ENCODE measurements around the gene CYB5RL.

The CYB5RL gene

GRCh38 chr1:54225986-54226559 is 26.2 kb upstream of the CYB5RL start:
- no peak overlapping the region for H3K4me3 ChIP-seq (ENCODE audit: low read depth, low read length)
- no peak for TF ChIP-seq CTCF (IDR thresholded peaks at IDR 0.05; ENCODE audit: control insufficient read depth, extremely low read depth, insufficient read depth)
- DNase-seq (ENCODE audit: low read depth), result no peak

- no peak overlapping the region for H3K4me3 ChIP-seq (ENCODE audit: low read depth, low read length)
- no peak for DNase-seq (ENCODE audit: low read depth)
- TF ChIP-seq CTCF (IDR thresholded peaks at IDR 0.05; ENCODE audit: control insufficient read depth, extremely low read depth, insufficient read depth), result no peak
These were observed 25.5 kb upstream of the CYB5RL start for GRCh38 chr1:54225378-54225777.

GRCh38 chr1:54224233-54224632 is 24.4 kb upstream of the CYB5RL start:
- no peak for DNase-seq (ENCODE audit: low read depth)
- TF ChIP-seq CTCF (IDR thresholded peaks at IDR 0.05; ENCODE audit: control insufficient read depth, extremely low read depth, insufficient read depth), result no peak
- H3K4me3 ChIP-seq (ENCODE audit: low read depth, low read length), result no peak overlapping the region

- no peak for DNase-seq (ENCODE audit: low read depth)
These were observed 23.8 kb upstream of the CYB5RL start for GRCh38 chr1:54223441-54224202.

GRCh38 chr1:54222711-54223110 is 22.9 kb upstream of the CYB5RL start:
- TF ChIP-seq CTCF (IDR thresholded peaks at IDR 0.05; ENCODE audit: control insufficient read depth, extremely low read depth, insufficient read depth), result no peak
- DNase-seq (ENCODE audit: low read depth), result no peak
- H3K4me3 ChIP-seq (ENCODE audit: low read depth, low read length), result no peak overlapping the region

More at GRCh38 chr1:54223441-54224202, 23.8 kb upstream of the CYB5RL start:
- no peak overlapping the region for H3K4me3 ChIP-seq (ENCODE audit: low read depth, low read length)
- no peak for TF ChIP-seq CTCF (IDR thresholded peaks at IDR 0.05; ENCODE audit: control insufficient read depth, extremely low read depth, insufficient read depth)

- no peak for TF ChIP-seq CTCF (IDR thresholded peaks at IDR 0.05; ENCODE audit: control insufficient read depth, extremely low read depth, insufficient read depth)
- H3K4me3 ChIP-seq (ENCODE audit: low read depth, low read length), result no peak overlapping the region
- no peak for DNase-seq (ENCODE audit: low read depth)
These were observed 22.1 kb upstream of the CYB5RL start for GRCh38 chr1:54221867-54222484.
